Measurements from ENCODE around the gene MACF1. TPM values are rescaled to one million over a fixed set of nuclear protein-coding genes. Genes with fewer than 3 reads are reported as not detected.
"Not testable (repeated sequence)": the region's sequence is repeated elsewhere in the genome, so short reads cannot be mapped to it uniquely, and the experiment has no call there.

Gene MACF1
- total RNA-seq, 1 experiment from 2014 or later, result 265 TPM

GRCh38 chr1:39515131-39516086, 310.9 kb downstream of the MACF1 start:
- POLR2A ChIA-PET (ENCODE audit: low non-redundant PET); H3K27ac ChIP-seq (ENCODE audit: low read depth, low read length, poor library complexity, severe bottlenecking); H3K36me3 ChIP-seq (ENCODE audit: insufficient read depth, low read length, poor library complexity, severe bottlenecking); BruUV-seq (replicated peaks); CTCF ChIA-PET; H3K9me3 ChIP-seq (ENCODE audit: low read depth, low read length, poor library complexity, severe bottlenecking); intact Hi-C loops (cut with micrococcal nuclease; ENCODE audit: unreplicated experiment); H3K27me3 ChIP-seq (replicated peaks; ENCODE audit: insufficient read depth, low read depth, low read length, poor library complexity); H3K4me1 ChIP-seq (ENCODE audit: insufficient read depth, low read length, poor library complexity, severe bottlenecking): not testable (repeated sequence)
- peak; percentile 29 for DNase-seq (ENCODE audit: low spot score)
- H3K4me3 ChIP-seq (ENCODE audit: low read depth, low read length, poor library complexity, severe bottlenecking), result peak overlapping the region; percentile 32

GRCh38 chr1:39516841-39517240, 312.3 kb downstream of the MACF1 start:
- H3K4me3 ChIP-seq (ENCODE audit: low read depth, low read length, poor library complexity, severe bottlenecking); H3K4me1 ChIP-seq (ENCODE audit: insufficient read depth, low read length, poor library complexity, severe bottlenecking); H3K27ac ChIP-seq (ENCODE audit: low read depth, low read length, poor library complexity, severe bottlenecking); DNase-seq (ENCODE audit: low spot score); intact Hi-C loops (cut with micrococcal nuclease; ENCODE audit: unreplicated experiment); H3K9me3 ChIP-seq (ENCODE audit: low read depth, low read length, poor library complexity, severe bottlenecking); BruUV-seq (replicated peaks); POLR2A ChIA-PET (ENCODE audit: low non-redundant PET); H3K27me3 ChIP-seq (replicated peaks; ENCODE audit: insufficient read depth, low read depth, low read length, poor library complexity); CTCF ChIA-PET; H3K36me3 ChIP-seq (ENCODE audit: insufficient read depth, low read length, poor library complexity, severe bottlenecking): not testable (repeated sequence)

GRCh38 chr1:39517936-39518335, 313.4 kb downstream of the MACF1 start:
- intact Hi-C loops (cut with micrococcal nuclease; ENCODE audit: unreplicated experiment); H3K27ac ChIP-seq (ENCODE audit: low read depth, low read length, poor library complexity, severe bottlenecking); H3K4me3 ChIP-seq (ENCODE audit: low read depth, low read length, poor library complexity, severe bottlenecking); H3K27me3 ChIP-seq (replicated peaks; ENCODE audit: insufficient read depth, low read depth, low read length, poor library complexity); BruUV-seq (replicated peaks); H3K36me3 ChIP-seq (ENCODE audit: insufficient read depth, low read length, poor library complexity, severe bottlenecking); H3K9me3 ChIP-seq (ENCODE audit: low read depth, low read length, poor library complexity, severe bottlenecking); CTCF ChIA-PET; H3K4me1 ChIP-seq (ENCODE audit: insufficient read depth, low read length, poor library complexity, severe bottlenecking); DNase-seq (ENCODE audit: low spot score); POLR2A ChIA-PET (ENCODE audit: low non-redundant PET): not testable (repeated sequence)

- CTCF ChIA-PET; intact Hi-C loops (cut with micrococcal nuclease; ENCODE audit: unreplicated experiment): not testable (repeated sequence)
Measured at GRCh38 chr1:39519376-39519775, 314.9 kb downstream of the MACF1 start.

GRCh38 chr1:39522221-39522620, 317.7 kb downstream of the MACF1 start:
- H3K27me3 ChIP-seq (replicated peaks; ENCODE audit: insufficient read depth, low read depth, low read length, poor library complexity); DNase-seq (ENCODE audit: low spot score); H3K4me1 ChIP-seq (ENCODE audit: insufficient read depth, low read length, poor library complexity, severe bottlenecking); CTCF ChIA-PET; H3K4me3 ChIP-seq (ENCODE audit: low read depth, low read length, poor library complexity, severe bottlenecking); H3K27ac ChIP-seq (ENCODE audit: low read depth, low read length, poor library complexity, severe bottlenecking); H3K9me3 ChIP-seq (ENCODE audit: low read depth, low read length, poor library complexity, severe bottlenecking); H3K36me3 ChIP-seq (ENCODE audit: insufficient read depth, low read length, poor library complexity, severe bottlenecking); BruUV-seq (replicated peaks): not testable (repeated sequence)
- intact Hi-C loops (cut with micrococcal nuclease; ENCODE audit: unreplicated experiment), result loop anchor here (5.0 kb wide), 1 partner anchor 240 kb away; no protein-coding TSS in a partner anchor
- POLR2A ChIA-PET (ENCODE audit: low non-redundant PET), result interaction anchor here (0.7 kb wide), 1 partner anchor 251 kb away, joined by 3 read pairs; no protein-coding TSS in a partner anchor

More at GRCh38 chr1:39519376-39519775, 314.9 kb downstream of the MACF1 start:
- H3K36me3 ChIP-seq (ENCODE audit: insufficient read depth, low read length, poor library complexity, severe bottlenecking); BruUV-seq (replicated peaks); H3K27me3 ChIP-seq (replicated peaks; ENCODE audit: insufficient read depth, low read depth, low read length, poor library complexity); H3K4me3 ChIP-seq (ENCODE audit: low read depth, low read length, poor library complexity, severe bottlenecking); H3K4me1 ChIP-seq (ENCODE audit: insufficient read depth, low read length, poor library complexity, severe bottlenecking); H3K27ac ChIP-seq (ENCODE audit: low read depth, low read length, poor library complexity, severe bottlenecking); DNase-seq (ENCODE audit: low spot score); H3K9me3 ChIP-seq (ENCODE audit: low read depth, low read length, poor library complexity, severe bottlenecking); POLR2A ChIA-PET (ENCODE audit: low non-redundant PET): not testable (repeated sequence)

Measured in A673 (cell line).